Measurements from ENCODE around the gene ABCB11. TPM values are rescaled to one million over a fixed set of nuclear protein-coding genes. Genes with fewer than 3 reads are reported as not detected.

Gene ABCB11
- total RNA-seq, 1 experiment from 2014 or later: not detected

DNA sequence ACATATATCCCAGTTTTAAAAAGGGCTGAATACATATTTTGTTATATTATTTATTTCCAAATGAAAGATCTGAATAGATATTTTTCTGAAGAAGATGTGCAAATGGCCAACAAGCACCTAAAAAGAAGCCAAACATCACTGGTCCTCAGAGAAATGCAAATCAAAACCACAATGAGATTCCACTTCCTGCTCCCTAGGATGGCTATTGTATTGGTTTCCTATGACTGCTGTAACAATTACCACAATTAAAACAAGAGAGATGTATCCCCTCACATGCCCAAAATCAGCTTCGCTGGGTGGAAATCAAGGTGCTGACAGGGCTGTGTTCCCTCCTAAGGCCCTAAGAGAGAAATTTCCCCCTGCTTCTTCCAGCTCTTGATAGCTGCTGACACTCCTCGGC lies 23.2 kb downstream of the ABCB11 start:
- no peak for DNase-seq (ENCODE audit: low spot score)

GRCh38 chr2:169007356-169007755 lies 23.8 kb downstream of the ABCB11 start:
- DNase-seq (ENCODE audit: low spot score): no peak

DNA sequence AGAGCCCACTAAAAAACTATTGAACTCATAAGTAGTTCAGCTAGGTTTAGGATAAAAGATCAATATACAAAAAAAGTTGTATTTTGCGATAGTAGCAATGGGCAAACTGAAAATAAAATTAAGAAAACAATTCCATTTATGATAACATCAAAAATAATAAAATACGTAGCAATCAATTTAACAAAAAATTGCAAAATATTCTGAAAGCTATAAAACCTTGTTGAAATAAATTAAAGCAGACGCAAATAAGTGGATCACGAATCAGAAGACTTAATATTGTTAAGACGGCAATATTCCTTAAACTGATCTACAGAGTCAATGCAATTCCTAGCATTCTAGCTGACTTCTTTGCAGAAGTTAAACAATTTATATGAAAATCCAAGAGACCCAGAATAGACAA lies 24.5 kb downstream of the ABCB11 start:
- no peak for DNase-seq (ENCODE audit: low spot score)

DNA sequence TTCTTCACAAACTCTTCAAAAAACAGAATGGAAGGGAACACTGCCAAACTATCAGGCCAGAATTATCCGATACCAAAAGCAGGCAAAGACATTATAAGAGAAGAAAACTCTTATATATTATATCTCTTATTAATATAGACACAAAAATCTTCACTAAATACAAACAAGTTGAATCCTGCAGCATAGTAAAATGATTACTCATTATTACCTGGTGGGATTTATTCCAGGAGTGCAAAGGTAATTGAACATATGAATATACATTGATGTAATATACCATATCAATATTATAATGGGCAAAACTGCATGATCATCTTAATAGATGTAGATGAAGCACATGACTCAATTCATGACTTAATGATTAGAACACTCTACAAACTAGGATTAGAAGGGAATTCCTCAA lies 25.1 kb downstream of the ABCB11 start:
- no peak for DNase-seq (ENCODE audit: low spot score)

GRCh38 chr2:169005080-169005598 lies 26.0 kb downstream of the ABCB11 start:
- DNase-seq (ENCODE audit: low spot score): no peak

DNA sequence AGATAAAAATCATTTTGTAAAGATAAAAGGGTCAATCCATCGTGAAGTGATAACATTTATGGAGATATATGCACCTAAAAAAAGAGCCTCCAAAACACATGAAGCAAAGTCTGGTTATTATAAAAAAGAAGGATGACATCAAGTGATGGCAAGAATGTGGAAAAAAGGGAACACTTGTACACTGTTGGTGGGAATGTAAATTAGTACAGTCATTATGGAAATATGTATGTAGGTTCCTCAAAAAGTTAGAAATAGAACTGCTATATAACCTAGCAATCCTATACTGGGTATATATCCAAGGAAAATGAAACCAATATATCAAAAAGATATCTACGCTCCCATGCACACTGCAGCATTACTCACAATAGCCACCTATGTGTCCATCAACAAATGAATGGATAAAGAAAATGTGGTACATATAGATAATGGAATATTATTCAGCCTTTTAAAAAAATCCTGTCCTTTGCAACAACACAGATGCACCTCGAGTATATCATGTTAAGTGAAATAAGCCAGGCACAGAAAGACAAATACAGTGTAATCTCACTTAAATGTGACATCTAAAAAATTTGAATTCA lies 28.9 kb downstream of the ABCB11 start:
- no peak for DNase-seq (ENCODE audit: low spot score)

DNA sequence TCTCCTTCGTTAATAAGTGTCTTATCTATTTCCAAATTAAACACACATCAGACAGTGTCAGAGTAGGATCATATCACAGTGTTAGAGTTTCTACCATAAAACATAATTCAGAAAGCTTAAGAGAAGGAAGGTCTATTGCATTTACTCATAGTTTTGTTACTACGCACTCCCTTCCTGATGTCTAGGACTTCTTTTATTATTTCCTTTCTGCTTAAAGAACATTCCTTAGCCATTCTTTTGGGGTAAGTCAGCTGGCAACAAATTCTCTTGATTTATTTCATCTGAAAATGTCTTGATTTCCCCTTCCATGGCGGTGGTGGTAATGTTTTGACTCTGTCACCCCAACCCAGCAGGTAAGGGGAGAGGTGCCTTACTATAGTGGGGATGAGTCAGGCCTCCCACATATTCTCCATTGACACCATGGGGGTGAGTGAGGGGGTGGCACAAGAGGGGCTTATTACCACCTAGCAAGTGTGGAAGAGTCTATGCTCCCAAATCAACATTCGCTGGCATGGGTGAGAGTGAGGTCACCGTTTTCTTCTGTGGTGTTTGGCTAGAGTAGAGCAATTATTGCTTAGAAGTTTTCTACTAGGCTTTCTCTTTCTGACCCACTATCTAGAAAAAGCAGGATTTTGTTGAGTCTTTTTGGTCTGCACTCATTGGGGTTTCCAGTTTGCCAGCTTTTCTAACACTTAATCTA lies 29.9 kb downstream of the ABCB11 start:
- no peak for DNase-seq (ENCODE audit: low spot score)

GRCh38 chr2:168999668-169000213 lies 31.4 kb downstream of the ABCB11 start:
- no peak for DNase-seq (ENCODE audit: low spot score)

DNA sequence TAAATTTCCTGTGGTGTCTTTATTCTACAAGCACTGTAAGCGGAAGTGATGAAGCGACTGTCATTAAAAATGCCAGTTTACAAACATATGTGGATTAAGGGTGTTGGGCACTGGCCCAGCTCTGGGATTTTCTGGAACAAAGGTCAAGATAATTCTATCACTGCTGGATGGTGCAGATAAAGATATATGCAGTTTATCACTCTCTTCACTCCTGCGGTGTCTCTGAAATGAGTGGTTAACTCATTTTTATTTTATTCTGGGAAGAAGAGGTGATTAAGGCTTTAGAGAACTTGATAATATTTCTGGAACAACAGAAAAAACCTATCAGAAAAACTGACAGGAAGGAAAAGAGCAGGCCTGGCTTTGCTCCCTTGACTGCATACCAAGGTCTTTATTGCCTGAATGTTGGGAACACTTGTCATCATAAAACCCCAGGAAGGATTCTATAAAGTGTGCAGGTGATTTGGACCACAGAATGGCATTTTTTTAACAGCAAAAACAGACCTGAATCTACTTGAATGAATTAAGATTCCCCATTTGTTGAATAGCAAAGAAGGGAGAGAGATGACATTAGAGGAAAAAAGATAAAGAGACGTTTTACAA lies 32.4 kb downstream of the ABCB11 start:
- no peak for DNase-seq (ENCODE audit: low spot score)

DNA sequence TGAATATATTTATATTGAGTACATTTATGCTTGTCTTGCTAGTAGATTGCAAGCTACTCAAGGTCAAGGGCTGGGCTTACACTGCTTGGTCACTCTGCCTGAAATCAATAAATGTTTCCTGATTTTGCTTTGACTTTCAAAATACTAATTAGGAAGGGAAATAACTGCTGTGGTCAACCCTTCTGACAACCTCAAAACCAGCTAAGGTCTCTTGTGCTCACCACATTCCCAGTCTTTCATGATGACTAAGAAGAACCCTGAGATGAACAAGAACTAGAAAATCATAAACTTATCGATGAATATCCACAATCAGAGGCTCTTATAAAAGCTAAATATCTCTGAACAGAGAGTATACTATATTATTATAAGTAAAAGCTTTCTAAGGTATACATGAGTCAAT lies 33.3 kb downstream of the ABCB11 start:
- no peak for DNase-seq (ENCODE audit: low spot score)

- no peak for DNase-seq (ENCODE audit: low spot score)
Measured at GRCh38 chr2:168997118-168997521, 34.0 kb downstream of the ABCB11 start.

DNA sequence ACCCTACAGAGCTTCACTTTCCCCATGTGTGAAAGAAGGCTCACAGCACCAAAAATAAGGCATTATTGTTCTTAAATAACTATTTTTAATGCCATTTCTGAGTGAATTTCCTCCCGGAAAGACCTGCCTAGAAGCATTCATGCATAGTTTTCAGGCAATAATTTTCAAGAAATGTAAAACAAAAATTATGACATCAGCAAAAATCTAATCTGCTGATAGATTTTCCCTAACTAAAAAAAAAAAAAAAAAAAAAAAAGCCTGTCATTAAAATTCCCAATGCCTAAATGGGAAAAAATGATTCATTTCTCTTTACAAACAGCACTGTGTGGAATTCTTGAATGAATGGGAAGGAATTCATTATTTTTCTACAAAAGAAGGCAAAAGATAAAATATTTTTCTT lies 35.4 kb downstream of the ABCB11 start:
- no peak for DNase-seq (ENCODE audit: low spot score)

GRCh38 chr2:168993538-168993937 lies 37.6 kb downstream of the ABCB11 start:
- DNase-seq (ENCODE audit: low spot score): no peak

DNA sequence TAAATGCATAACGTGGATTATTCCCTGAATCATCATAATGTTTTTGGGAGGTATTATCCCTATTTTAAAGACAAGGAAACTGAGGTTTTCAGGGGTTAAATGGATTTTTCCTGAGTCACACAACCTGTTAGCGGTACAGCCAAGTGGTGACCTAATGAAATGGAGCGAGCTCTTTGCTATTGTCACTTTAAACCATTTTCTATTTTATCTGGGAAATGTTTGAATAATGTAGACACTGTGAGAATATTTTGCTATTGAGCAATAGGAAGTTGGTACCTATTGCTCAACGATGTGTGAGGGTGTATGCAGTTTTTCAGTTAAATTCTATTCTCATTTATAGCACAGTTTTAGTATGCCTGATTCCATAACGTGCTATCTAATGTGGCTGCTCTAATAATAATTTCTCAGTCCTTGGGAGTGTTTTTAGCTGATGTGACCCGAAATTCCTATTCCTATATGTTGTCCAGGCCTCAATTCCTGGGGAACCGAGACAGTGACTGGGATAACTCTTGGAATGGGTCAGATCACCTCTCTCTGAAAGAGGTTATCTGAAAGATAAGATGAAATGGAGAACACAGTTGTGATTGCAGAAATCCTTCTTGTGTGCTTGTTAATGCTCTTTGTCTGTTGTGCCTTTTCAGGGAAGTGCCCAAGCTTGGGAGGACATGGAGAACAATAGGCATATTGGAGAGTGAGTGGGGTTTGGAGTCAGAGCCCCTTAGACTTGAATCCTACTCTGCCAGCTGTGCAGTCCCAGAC lies 38.4 kb downstream of the ABCB11 start:
- DNase-seq (ENCODE audit: low spot score): no peak

- DNase-seq (ENCODE audit: low spot score): no peak
Measured at GRCh38 chr2:168992026-168992425, 39.1 kb downstream of the ABCB11 start.

DNA sequence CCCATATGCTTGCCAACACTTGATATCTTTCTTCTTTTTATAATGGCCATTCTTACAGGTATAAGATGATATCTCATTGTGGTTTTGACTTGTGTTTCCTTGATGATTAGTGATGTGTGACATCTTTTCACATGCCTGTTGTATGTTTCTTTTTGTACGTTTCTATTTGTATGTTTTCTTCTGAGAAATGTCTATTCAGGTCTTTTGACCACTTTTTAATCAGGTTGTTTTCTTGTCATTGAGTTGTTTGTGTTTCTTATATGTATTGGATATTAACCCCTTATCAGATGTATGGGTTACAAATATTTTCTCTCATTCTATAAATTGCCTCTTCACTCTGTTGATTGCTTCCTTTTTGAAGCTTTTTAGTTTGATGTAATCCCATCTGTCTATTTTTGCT lies 42.4 kb downstream of the ABCB11 start:
- DNase-seq (ENCODE audit: low spot score): no peak

DNA sequence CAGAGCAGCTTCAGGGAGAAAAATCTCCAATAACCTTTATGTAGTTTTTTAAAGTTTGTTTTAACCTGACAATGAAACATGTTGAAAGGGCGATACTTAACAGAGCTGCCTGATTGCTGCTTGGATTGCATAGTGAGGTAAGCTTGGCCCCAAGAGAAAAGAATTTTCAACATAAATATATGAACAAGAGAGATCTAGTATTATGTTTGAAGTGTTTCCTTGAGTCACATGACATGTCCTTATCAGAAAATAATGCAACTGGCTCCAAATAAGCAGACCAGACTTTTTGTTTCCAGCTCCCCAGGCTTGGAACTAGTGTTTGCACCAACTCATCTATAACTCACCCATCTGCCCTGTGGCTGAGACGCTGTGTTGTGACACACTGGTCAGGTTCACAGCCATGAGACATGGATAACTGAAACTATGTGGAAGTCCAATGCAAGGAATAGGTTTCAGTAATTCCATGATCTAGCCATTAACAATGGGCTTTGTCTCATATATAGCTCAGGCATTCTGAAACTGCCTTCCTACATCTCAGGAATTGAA lies 44.7 kb downstream of the ABCB11 start:
- no peak for DNase-seq (ENCODE audit: low spot score)

- DNase-seq (ENCODE audit: low spot score): no peak
Measured at GRCh38 chr2:168981651-168982050, 49.5 kb downstream of the ABCB11 start.

GRCh38 chr2:168978461-168978861 lies 52.7 kb downstream of the ABCB11 start:
- no peak for DNase-seq (ENCODE audit: low spot score)

- no peak for DNase-seq (ENCODE audit: low spot score)
Measured at GRCh38 chr2:168977608-168978007, 53.5 kb downstream of the ABCB11 start.

DNA sequence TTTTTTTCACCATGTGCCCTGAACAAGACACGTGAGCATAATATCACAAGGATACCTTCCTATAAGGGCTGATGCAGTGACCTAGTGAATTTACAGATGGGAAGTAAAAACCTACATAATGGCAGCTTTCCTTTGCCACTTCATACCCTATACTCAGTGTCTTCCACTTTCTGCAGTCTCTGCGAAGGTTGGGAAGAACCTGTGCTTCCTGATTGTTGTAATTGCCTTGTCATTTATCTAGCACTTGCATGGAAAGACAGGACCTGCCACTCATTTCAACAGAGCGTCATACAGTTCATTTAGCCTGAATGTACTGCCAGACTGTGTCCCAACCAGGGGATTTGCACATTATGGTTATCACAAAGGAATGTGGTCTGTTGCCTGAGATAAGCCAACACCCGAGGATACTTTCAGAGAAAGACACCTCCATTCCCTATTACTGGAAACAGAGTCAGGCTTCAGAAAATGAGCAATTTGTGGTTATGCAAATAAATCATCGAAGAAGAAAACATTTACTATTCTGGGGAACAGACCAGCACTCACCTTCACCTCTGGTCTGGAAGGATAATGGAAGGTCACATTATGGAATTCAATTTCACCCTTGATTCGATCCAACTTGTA lies 55.0 kb downstream of the ABCB11 start:
- no peak for DNase-seq (ENCODE audit: low spot score)

Data from H4 (cell line).